Activated naive CD4-positive, alpha-beta T cell treated with Interleukin-2 at 50 U/mL for 16 hours (primary cell): ENCODE measurements around the gene ITGB6.
A peak's percentile ranks its signal among the peaks of the same experiment; 100 is the strongest.
"Not testable (repeated sequence)": the region's sequence is repeated elsewhere in the genome, so short reads cannot be mapped to it uniquely, and the experiment has no call there.

Experiments
- DNase-seq: peaks from one replicate; pipeline ENCODE4 v3.0.0-alpha.2; 2020

ITGB6 gene

GRCh38 chr2:160220545-160221009, 20.5 kb upstream of the ITGB6 start:
- peak; percentile 39 for DNase-seq

- peak; percentile 14 for DNase-seq
These were observed 20.0 kb upstream of the ITGB6 start for GRCh38 chr2:160220026-160220425.

- no peak for DNase-seq
These were observed 14.7 kb upstream of the ITGB6 start for GRCh38 chr2:160214461-160215445.

- DNase-seq: no peak
These were observed 13.4 kb upstream of the ITGB6 start for GRCh38 chr2:160213511-160213910.

GRCh38 chr2:160210599-160211138, 10.6 kb upstream of the ITGB6 start:
- DNase-seq: peak; percentile 75

DNA sequence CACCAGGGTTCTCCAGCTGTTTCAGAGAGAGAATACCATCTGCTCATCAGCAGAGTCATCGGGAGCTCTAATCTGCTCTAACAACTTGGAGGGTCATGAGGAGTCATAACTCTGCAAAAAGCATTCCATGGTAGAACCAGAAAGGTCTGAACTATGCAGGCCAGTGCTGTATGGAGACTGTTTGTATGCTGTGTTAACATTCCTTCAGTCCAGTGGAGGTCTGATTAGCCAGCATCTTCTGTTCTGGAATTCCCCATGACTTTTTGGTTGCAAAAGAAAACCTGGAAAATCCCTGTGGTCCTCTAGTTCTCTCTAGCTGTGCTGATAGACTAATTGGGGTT, 9.4 kb upstream of the ITGB6 start:
- DNase-seq: no peak

GRCh38 chr2:160208655-160209515, 8.8 kb upstream of the ITGB6 start:
- DNase-seq: no peak

- no peak for DNase-seq
These were observed 8.0 kb upstream of the ITGB6 start for GRCh38 chr2:160207804-160208654.

DNA sequence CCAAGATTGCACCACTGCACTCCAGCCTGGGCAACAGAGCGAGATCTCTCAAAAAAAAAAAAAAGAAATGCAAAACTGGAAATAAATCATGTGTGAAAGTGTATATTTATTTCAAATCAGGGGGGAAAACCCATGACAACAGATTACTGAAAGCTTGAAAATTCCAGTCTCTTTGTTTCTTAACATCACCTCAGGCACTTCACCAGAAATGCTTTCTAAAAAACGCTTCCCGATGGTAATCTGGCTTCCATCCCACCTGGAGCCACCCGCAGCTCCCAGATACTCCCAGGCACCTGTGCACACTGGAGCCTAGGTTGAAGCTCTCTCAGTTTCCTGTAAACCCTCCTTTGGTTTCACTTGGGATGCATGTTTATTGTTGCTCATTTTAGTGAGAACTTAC, 7.2 kb upstream of the ITGB6 start:
- no peak for DNase-seq

DNA sequence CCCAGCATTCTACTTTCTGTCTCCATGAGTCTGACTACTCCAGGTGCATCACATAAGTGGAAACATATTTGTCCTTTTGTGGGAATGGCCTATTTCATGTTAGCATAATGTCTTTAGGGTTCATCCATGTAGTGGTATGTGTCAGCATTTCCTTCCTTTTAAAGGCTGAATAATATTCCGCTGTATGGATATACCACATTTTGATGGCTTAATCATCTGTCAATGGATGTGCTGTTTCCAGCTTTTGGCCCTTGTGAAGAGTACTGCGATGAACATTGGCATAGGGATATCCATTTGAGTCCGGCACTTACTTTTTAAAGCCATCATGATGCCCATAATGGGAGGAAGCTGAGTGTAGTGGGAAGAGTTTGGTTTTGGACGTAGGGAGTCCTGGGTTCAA, 6.4 kb upstream of the ITGB6 start:
- DNase-seq: no peak

GRCh38 chr2:160205505-160205904, 5.4 kb upstream of the ITGB6 start:
- no peak for DNase-seq

DNA sequence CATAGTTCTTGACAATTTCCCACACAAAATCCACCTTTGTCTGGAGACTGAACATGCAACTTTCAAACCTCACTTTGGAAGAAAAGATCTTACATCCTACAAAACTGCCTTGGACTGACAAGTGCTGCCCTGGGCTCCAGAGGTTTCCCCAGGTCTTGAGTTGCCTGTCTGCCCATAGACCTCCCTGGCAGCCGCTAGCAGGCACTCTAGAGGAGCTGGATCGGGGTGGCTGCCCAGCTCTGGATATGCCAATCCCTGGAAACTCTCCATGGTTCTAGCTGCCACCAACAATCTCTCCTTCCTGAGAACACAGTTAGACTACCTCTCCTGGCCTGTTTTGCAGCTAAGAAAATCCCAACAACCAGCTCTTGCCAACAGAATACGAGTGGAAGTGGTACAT, 3.4 kb upstream of the ITGB6 start:
- no peak for DNase-seq

GRCh38 chr2:160203007-160203406, 2.9 kb upstream of the ITGB6 start:
- no peak for DNase-seq

DNA sequence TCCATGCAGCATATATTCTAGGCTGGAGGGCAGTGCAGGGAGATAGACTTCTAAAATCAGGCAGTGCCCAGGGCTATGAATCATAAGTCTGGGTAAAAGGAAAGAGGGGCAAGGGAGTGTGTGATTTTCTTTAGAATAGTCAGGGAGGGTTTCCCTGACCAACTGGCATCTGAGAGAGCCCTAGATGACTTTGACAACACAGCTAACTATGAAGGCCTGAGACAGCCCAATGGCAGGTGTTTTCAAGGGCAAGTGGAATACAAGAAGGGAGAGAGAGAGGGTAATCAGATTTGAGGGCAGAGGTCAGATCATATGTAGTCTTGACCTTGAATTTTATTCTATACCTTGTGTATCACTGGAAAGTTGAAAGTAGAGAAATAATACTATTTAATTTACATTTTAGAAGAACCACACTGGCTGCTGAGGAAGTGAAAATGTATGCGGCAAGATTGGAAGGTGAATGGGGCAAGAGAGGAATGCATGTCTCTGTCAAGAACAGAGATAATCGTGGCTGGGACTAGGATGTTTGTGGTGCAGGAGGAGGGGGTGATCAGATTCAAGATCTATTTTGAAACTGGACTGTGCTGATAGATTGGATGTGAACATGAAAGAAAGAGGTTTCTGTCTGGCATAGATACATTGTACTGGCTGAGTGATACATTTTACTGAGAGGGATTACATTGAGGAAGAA, 1.9 kb upstream of the ITGB6 start:
- no peak for DNase-seq

- no peak for DNase-seq
These were observed 849 bp upstream of the ITGB6 start for GRCh38 chr2:160200921-160201320.

DNA sequence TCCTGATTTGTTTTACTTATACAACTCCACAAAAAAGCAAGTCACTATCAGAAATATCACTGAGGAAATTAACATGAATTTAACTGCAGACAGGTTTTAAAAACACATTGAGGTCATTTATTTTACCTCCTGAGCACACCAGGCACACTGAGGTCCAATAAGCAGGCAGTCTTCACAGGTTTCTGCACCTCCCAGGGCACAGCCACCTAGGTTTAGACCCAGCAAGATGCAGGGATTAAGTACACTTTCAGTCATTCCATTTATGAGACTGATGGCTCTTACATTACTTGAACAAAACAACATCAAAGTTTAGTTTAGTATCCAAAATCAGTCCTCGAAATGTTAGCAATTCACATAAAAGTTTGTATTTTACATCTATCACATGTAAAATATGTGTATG, 1.0 kb downstream of the ITGB6 start:
- no peak for DNase-seq

GRCh38 chr2:160197587-160197986, 2.5 kb downstream of the ITGB6 start:
- no peak for DNase-seq

DNA sequence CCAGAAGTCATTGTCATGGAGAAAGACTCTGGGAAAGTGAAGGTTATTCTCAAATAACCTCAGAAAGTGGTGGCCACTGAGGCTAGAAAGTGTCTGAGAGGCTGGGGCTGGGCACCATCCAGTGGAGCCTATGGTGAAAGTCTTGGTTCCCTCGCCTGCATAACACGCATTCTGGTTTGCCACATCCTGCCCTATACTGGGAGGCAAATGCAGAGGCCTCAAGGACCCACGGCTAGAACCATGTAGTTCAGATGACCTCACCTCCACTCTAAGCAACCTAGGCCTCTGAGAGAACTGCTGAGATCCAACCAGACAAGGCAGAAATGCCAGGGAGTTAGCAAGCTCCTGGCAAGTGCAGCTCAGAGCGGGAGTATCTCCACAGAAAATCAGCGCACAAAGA, 5.1 kb downstream of the ITGB6 start:
- no peak for DNase-seq

DNA sequence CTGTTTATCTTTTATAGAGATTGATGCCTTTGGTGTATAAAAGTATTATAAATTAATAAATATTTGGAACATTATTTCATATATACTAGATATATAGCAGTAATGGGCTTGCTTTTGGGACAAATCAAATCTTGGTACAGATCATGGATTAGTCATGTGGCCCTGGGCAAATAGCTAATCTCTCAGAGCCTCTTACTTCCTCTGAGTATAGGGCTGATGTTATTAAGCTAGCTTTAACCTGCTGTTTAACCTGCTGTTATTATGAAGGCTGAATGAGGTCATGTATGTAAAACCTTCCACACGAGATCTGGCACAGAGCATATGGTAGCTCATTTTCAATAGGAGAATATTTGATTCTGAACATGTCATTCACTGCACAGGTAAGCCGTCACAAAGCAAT, 5.7 kb downstream of the ITGB6 start:
- no peak for DNase-seq

DNA sequence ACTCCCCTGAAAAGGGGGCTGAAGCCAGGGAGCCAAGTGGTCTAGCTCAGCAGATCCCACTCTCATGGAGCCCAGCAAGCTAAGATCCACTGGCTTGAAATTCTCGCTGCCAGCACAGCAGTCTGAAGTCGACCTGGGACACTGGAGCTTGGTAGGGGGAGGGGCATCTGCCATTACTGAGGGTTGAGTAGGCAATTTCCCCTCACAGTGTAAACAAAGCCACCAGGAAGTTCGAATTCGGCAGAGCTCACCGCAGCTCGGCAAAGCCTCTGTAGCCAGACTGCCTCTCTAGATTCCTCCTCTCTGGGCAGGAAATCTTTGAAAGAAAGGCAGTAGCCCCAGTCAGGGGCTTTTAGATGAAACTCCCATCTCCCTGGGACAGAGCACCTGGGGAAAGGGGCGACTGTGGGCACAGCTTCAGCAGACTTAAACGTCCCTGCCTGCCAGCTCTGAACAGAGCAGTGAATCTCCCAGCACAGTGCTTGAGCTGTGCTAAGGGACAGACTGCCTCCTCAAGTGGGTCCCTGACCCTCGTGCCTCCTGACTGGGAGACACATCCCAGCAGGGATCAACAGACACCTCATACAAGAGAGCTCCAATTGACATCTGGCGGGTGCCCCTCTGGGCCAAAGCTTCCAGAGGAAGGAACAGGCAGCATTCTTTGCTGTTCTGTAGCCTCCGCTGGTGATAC, 18.8 kb downstream of the ITGB6 start:
- peak; percentile 9 for DNase-seq

DNA sequence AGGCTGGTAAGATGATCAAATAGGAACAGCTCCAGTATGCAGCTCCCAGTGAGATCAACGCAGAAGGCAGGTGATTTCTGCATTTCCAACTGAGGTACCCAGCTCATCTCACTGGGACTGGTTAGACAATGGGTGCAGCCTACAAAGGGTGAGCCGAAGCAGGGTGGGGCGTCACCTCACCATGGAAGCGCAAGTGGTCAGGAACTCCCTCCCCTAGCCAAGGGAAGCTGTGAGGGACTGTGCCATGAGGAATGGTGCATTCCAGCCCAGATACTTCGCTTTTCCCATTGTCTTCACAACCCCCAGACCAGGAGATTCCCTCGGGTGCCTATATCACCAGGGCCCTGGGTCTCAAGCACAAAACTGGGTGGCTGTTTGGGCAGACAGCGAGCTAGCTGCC, 19.4 kb downstream of the ITGB6 start:
- DNase-seq: not testable (repeated sequence)
